SK-N-MC (cell line): ENCODE data around the gene CLIP2.

Experiments
- DNase-seq: peaks from one replicate; pipeline ENCODE4 v3.0.0-alpha.2; 2011; ENCODE audit warnings: low read depth, low spot score
- H3K27ac ChIP-seq: fragments of 200-600 bp; sonication (generic); 2 replicates; pipeline ENCODE4 v1.5.1; 2016; ENCODE audit warnings: mixed run types
- H3K36me3 ChIP-seq: fragments of 200-600 bp; sonication (generic); 2 replicates; pipeline ENCODE4 v1.6.1; 2017; ENCODE audit warnings: antibody characterized with exemption, low read length, mixed read lengths; ENCODE audit not compliant: insufficient read depth
- H3K4me3 ChIP-seq: fragments of 200-600 bp; sonication (generic); 2 replicates; pipeline ENCODE4 v1.5.1; 2016
- H3K9ac ChIP-seq: fragments of 200-600 bp; sonication (generic); 2 replicates; pipeline ENCODE4 v1.8.0; 2017; ENCODE audit warnings: mixed run types, mixed read lengths; ENCODE audit not compliant: insufficient read length
- H3K9me3 ChIP-seq: fragments of 200-600 bp; sonication (generic); 2 replicates; pipeline ENCODE4 v1.6.1; 2017; ENCODE audit warnings: low read depth, mild to moderate bottlenecking, antibody characterized with exemption, low read length, moderate library complexity, mixed read lengths
- EZH2 ChIP-seq: fragments of 200-600 bp; sonication (generic); IDR thresholded peaks from one replicate; pipeline ENCODE4 v1.6.1; 2017; ENCODE audit warnings: antibody characterized with exemption
- FOXP2 ChIP-seq: optimal IDR thresholded peaks from 2 replicates; pipeline ENCODE3; 2011; ENCODE audit warnings: mild to moderate bottlenecking, moderate library complexity; ENCODE audit not compliant: insufficient read depth; ENCODE audit errors: extremely low read length, control extremely low read depth
- POLR2AphosphoS5 ChIP-seq: IDR thresholded peaks from 2 replicates; pipeline ENCODE4 v1.6.1; 2012; ENCODE audit warnings: mild to moderate bottlenecking, low read depth, low read length, borderline replicate concordance

Gene CLIP2

GRCh38 chr7:74362266-74362665, 73.1 kb downstream of the CLIP2 start:
- H3K9ac ChIP-seq: no peak overlapping the region
- H3K9me3 ChIP-seq: no peaks in the 10 kb centered on the region
- H3K4me3 ChIP-seq: no peak overlapping the region
- no peak overlapping the region for H3K27ac ChIP-seq
- no peak for TF ChIP-seq POLR2AphosphoS5
- no peak for TF ChIP-seq FOXP2
- no peak for TF ChIP-seq EZH2
- no peaks in the 10 kb centered on the region; the same call in 1 of the 2 replicates for H3K36me3 ChIP-seq
- no peak for DNase-seq

GRCh38 chr7:74364061-74364460, 74.9 kb downstream of the CLIP2 start:
- no peak for DNase-seq
- Histone ChIP-seq H3K9ac (no peak overlapping the region), H3K27ac (no peak overlapping the region), H3K4me3 (no peak overlapping the region), H3K36me3 (no peaks in the 10 kb centered on the region), H3K9me3 (no peaks in the 10 kb centered on the region)
- no peak for TF ChIP-seq POLR2AphosphoS5
- no peak for TF ChIP-seq EZH2
- no peak for TF ChIP-seq FOXP2

GRCh38 chr7:74365322-74366022, 76.3 kb downstream of the CLIP2 start:
- H3K9me3 ChIP-seq: no peaks in the 10 kb centered on the region
- H3K27ac ChIP-seq: no peak overlapping the region; the same call in 1 of the 2 replicates
- no peak overlapping the region for H3K9ac ChIP-seq
- H3K36me3 ChIP-seq: no peaks in the 10 kb centered on the region
- H3K4me3 ChIP-seq: no peak overlapping the region
- TF ChIP-seq EZH2 (no peak), POLR2AphosphoS5 (no peak), FOXP2 (no peak)
- DNase-seq: no peak

GRCh38 chr7:74371381-74372341, 82.5 kb downstream of the CLIP2 start:
- H3K27ac ChIP-seq: peak overlapping the region; percentile 70
- TF ChIP-seq FOXP2 (no peak), EZH2 (no peak), POLR2AphosphoS5 (no peak)
- H3K36me3 ChIP-seq: no peaks in the 10 kb centered on the region
- H3K9me3 ChIP-seq: no peaks in the 10 kb centered on the region
- no peak for DNase-seq
- peak overlapping the region; percentile 41 for H3K9ac ChIP-seq
- peak overlapping the region; percentile 54 for H3K4me3 ChIP-seq

- H3K4me3 ChIP-seq: no peak overlapping the region
- H3K27ac ChIP-seq: no peak overlapping the region
- H3K9ac ChIP-seq: no peak overlapping the region
These were observed 83.4 kb downstream of the CLIP2 start for GRCh38 chr7:74372511-74373111.

GRCh38 chr7:74373536-74373935, 84.3 kb downstream of the CLIP2 start:
- Histone ChIP-seq H3K9ac (no peak overlapping the region), H3K9me3 (no peaks in the 10 kb centered on the region), H3K4me3 (no peak overlapping the region), H3K36me3 (no peaks in the 10 kb centered on the region), H3K27ac (no peak overlapping the region)
- DNase-seq: no peak
- TF ChIP-seq FOXP2 (no peak), POLR2AphosphoS5 (no peak), EZH2 (no peak)

More at GRCh38 chr7:74372511-74373111, 83.4 kb downstream of the CLIP2 start:
- H3K9me3 ChIP-seq: no peaks in the 10 kb centered on the region
- DNase-seq: no peak
- no peak for TF ChIP-seq POLR2AphosphoS5
- no peak for TF ChIP-seq FOXP2
- no peak for TF ChIP-seq EZH2
- H3K36me3 ChIP-seq: no peaks in the 10 kb centered on the region

- no peak overlapping the region for H3K27ac ChIP-seq
- H3K9ac ChIP-seq: no peak overlapping the region
- no peak overlapping the region for H3K4me3 ChIP-seq
- DNase-seq: no peak
- no peak for TF ChIP-seq FOXP2
- no peak for TF ChIP-seq POLR2AphosphoS5
- TF ChIP-seq EZH2: no peak
- no peaks in the 10 kb centered on the region for H3K36me3 ChIP-seq
- no peaks in the 10 kb centered on the region for H3K9me3 ChIP-seq
These were observed 86.6 kb downstream of the CLIP2 start for GRCh38 chr7:74375726-74376220.
